ENCODE data around the gene RASA3. TPM values are rescaled to one million over a fixed set of nuclear protein-coding genes. Genes with fewer than 3 reads are reported as not detected.

The RASA3 gene
- total RNA-seq, 1 experiment from 2014 or later: 22.3 TPM

DNA sequence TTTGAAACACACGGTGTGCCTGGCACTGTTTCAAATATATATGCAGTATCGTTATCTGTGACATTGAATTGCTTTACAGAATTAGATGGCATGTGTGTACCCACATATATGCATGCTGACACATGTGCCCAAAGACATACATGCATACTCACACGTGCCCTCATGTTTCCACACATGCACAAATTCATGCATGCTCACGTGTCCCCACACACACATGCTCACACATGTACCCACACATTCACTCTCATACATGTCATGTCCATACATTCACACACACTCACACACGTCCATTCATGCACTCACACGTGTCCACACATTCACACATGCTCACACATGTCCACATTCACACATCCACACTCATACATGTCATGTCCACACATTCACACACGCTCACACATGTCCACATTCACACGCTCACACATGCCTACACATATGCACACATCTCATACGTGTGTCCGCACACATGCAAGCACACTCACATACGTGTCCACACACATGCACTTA is 140.7 kb downstream of the RASA3 start:
- Mint-ChIP-seq H3K4me1 (no peaks in the 10 kb centered on the region), H3K27ac (no peak overlapping the region; the same call in 1 of the 2 replicates), H3K9me3 (peaks cover 30% of the 10 kb centered on the region), H3K27me3 (ENCODE audit: low read depth) (no peaks in the 10 kb centered on the region), H3K4me3 (no peak overlapping the region), H3K36me3 (peaks cover 39% of the 10 kb centered on the region)
- DNase-seq (ENCODE audit: low spot score) (no peak), ATAC-seq (no peak)
- ChIA-PET POLR2A (no interaction called here), CTCF (no interaction called here)
- no peak for TF ChIP-seq GRHL2 (CRISPR knock-in tag; IDR thresholded peaks at IDR 0.05; ENCODE audit: insufficient replicate concordance, severe bottlenecking)

DNA sequence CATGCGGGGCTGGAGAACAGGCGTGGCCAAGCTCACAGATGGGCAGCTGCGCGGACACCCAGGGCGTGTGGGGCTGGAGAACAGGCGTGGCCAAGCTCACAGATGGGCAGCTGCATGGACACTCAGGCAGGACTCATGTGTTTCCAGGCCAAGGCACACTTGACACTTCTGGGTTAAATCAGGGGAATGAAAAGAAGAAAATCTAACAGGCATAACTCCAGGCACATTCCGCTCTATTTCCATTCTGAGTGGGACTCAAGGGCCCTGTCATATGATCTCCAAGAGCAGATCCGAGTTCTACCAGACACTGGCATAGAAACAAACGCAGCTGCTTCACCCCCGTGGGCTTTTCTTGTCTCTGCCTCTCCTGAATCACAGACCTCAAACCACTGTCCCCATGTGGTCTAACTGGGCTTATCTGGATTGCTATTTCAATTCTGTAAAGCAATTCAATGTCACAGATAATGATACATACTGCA is 141.2 kb downstream of the RASA3 start:
- TF ChIP-seq, protein P1, sequence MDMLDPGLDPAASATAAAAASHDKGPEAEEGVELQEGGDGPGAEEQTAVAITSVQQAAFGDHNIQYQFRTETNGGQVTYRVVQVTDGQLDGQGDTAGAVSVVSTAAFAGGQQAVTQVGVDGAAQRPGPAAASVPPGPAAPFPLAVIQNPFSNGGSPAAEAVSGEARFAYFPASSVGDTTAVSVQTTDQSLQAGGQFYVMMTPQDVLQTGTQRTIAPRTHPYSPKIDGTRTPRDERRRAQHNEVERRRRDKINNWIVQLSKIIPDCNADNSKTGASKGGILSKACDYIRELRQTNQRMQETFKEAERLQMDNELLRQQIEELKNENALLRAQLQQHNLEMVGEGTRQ (CRISPR knock-in tag; IDR thresholded peaks at IDR 0.05): no peak
- TF ChIP-seq CREM (CRISPR knock-in tag; IDR thresholded peaks at IDR 0.05): no peak
- TF ChIP-seq JAZF1 (CRISPR knock-in tag; IDR thresholded peaks at IDR 0.05): no peak
- POLR2A ChIA-PET: no interaction called here
- CTCF ChIA-PET: no interaction called here
- no peak overlapping the region for H3K27ac Mint-ChIP-seq
- H3K4me1 Mint-ChIP-seq: no peaks in the 10 kb centered on the region
- peaks cover 30% of the 10 kb centered on the region for H3K9me3 Mint-ChIP-seq
- H3K36me3 Mint-ChIP-seq: peaks cover 39% of the 10 kb centered on the region
- no peak overlapping the region for H3K4me3 Mint-ChIP-seq
- DNase-seq (ENCODE audit: low spot score): no peak
- no peaks in the 10 kb centered on the region for H3K27me3 Mint-ChIP-seq (ENCODE audit: low read depth)
- no peak for ATAC-seq

DNA sequence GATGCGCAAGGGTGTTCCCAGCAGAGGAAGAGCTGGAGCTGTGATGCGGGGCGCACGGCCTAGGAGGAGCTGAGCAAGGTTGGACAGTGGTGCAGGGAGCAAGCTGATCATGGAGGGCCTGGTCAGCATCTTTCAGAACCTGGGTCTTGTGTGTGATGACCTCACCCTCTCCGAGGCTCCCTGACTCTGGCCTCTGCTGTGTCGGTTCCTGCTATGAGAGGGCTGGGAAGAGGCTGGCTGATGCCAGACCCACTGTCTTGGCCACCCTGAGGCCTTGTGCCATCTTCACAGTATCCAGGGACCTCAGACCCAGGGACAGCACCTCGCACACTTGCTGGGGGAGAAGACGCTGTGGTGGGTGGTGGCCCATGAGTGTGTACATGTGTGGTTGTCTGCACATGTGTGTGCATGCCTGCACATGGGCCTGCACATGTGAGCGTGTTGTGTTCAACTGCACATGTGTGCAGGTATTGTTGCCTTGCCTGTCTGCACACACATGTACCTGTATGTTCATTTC is 142.0 kb downstream of the RASA3 start:
- Mint-ChIP-seq H3K4me1 (no peaks in the 10 kb centered on the region), H3K9me3 (peaks cover 30% of the 10 kb centered on the region), H3K4me3 (no peak overlapping the region), H3K27ac (no peak overlapping the region), H3K36me3 (peaks cover 39% of the 10 kb centered on the region), H3K27me3 (ENCODE audit: low read depth) (no peaks in the 10 kb centered on the region)
- POLR2A ChIA-PET: no interaction called here
- no peak for ATAC-seq
- CTCF ChIA-PET: no interaction called here
- DNase-seq (ENCODE audit: low spot score): no peak
- TF ChIP-seq, protein P2, sequence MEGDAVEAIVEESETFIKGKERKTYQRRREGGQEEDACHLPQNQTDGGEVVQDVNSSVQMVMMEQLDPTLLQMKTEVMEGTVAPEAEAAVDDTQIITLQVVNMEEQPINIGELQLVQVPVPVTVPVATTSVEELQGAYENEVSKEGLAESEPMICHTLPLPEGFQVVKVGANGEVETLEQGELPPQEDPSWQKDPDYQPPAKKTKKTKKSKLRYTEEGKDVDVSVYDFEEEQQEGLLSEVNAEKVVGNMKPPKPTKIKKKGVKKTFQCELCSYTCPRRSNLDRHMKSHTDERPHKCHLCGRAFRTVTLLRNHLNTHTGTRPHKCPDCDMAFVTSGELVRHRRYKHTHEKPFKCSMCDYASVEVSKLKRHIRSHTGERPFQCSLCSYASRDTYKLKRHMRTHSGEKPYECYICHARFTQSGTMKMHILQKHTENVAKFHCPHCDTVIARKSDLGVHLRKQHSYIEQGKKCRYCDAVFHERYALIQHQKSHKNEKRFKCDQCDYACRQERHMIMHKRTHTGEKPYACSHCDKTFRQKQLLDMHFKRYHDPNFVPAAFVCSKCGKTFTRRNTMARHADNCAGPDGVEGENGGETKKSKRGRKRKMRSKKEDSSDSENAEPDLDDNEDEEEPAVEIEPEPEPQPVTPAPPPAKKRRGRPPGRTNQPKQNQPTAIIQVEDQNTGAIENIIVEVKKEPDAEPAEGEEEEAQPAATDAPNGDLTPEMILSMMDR (IDR thresholded peaks at IDR 0.05): no peak
- TF ChIP-seq ZNF416 (CRISPR knock-in tag; IDR thresholded peaks at IDR 0.05): no peak
- TF ChIP-seq NFATC4 (CRISPR knock-in tag; IDR thresholded peaks at IDR 0.05): no peak
- no peak for TF ChIP-seq CBFB (CRISPR knock-in tag; IDR thresholded peaks at IDR 0.05; ENCODE audit: low read depth)
- TF ChIP-seq HMGA2 (CRISPR knock-in tag; IDR thresholded peaks at IDR 0.05): no peak
- TF ChIP-seq TCF7 (CRISPR knock-in tag; IDR thresholded peaks at IDR 0.05; ENCODE audit: low read depth): no peak
- TF ChIP-seq TP53 (CRISPR knock-in tag; IDR thresholded peaks at IDR 0.05): no peak
- TF ChIP-seq FOXP1 (CRISPR knock-in tag; IDR thresholded peaks at IDR 0.05; ENCODE audit: borderline replicate concordance): no peak
- TF ChIP-seq, protein P3, sequence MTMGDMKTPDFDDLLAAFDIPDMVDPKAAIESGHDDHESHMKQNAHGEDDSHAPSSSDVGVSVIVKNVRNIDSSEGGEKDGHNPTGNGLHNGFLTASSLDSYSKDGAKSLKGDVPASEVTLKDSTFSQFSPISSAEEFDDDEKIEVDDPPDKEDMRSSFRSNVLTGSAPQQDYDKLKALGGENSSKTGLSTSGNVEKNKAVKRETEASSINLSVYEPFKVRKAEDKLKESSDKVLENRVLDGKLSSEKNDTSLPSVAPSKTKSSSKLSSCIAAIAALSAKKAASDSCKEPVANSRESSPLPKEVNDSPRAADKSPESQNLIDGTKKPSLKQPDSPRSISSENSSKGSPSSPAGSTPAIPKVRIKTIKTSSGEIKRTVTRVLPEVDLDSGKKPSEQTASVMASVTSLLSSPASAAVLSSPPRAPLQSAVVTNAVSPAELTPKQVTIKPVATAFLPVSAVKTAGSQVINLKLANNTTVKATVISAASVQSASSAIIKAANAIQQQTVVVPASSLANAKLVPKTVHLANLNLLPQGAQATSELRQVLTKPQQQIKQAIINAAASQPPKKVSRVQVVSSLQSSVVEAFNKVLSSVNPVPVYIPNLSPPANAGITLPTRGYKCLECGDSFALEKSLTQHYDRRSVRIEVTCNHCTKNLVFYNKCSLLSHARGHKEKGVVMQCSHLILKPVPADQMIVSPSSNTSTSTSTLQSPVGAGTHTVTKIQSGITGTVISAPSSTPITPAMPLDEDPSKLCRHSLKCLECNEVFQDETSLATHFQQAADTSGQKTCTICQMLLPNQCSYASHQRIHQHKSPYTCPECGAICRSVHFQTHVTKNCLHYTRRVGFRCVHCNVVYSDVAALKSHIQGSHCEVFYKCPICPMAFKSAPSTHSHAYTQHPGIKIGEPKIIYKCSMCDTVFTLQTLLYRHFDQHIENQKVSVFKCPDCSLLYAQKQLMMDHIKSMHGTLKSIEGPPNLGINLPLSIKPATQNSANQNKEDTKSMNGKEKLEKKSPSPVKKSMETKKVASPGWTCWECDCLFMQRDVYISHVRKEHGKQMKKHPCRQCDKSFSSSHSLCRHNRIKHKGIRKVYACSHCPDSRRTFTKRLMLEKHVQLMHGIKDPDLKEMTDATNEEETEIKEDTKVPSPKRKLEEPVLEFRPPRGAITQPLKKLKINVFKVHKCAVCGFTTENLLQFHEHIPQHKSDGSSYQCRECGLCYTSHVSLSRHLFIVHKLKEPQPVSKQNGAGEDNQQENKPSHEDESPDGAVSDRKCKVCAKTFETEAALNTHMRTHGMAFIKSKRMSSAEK (CRISPR knock-in tag; IDR thresholded peaks at IDR 0.05; ENCODE audit: borderline replicate concordance): no peak
- no peak for TF ChIP-seq FOXK1 (CRISPR knock-in tag; IDR thresholded peaks at IDR 0.05)
- no peak for TF ChIP-seq JUN (CRISPR knock-in tag; IDR thresholded peaks at IDR 0.05)
